WTC11 (cell line): ENCODE results near the gene THOC2. TPM values are rescaled to one million over a fixed set of nuclear protein-coding genes. Genes with fewer than 3 reads are reported as not detected.

ENCODE experiments used
- ATAC-seq: fragments of 200-7000 bp; cut with Tn5 transposase; 2 replicates; pipeline ENCODE4 v1.10.0; 2021; ENCODE audit warnings: mild to moderate bottlenecking, moderate library complexity
- CTCF ChIA-PET: fragments of 300-600 bp; sonication (Branson Sonifier 250); formaldehyde crosslinking; loops from one replicate; lab custom pipeline; 2021; ENCODE audit warnings: antibody characterized with exemption; lab: Charles Lee
- POLR2A ChIA-PET: fragments of 350-600 bp; sonication (Branson Sonifier 250); formaldehyde crosslinking; loops from one replicate; lab custom pipeline; 2021; ENCODE audit warnings: antibody characterized with exemption; lab: Charles Lee
- DNase-seq: peaks from one replicate; pipeline ENCODE4 v3.0.0; 2021; ENCODE audit warnings: low spot score
- H3K27ac Mint-ChIP-seq: 2 replicates; pipeline ENCODE4 v1.8.0; 2021; ENCODE audit warnings: mixed read lengths
- H3K27me3 Mint-ChIP-seq: 2 replicates; pipeline ENCODE4 v1.8.0; 2021; ENCODE audit warnings: low read depth, mild to moderate bottlenecking, moderate library complexity, mixed read lengths
- H3K36me3 Mint-ChIP-seq: 2 replicates; pipeline ENCODE4 v1.8.0; 2021; ENCODE audit warnings: mixed read lengths
- H3K4me1 Mint-ChIP-seq: 2 replicates; pipeline ENCODE4 v1.8.0; 2022; ENCODE audit warnings: mixed read lengths
- H3K4me3 Mint-ChIP-seq: 2 replicates; pipeline ENCODE4 v1.8.0; 2021; ENCODE audit warnings: mild to moderate bottlenecking, moderate library complexity, mixed read lengths
- H3K9me3 Mint-ChIP-seq: 2 replicates; pipeline ENCODE4 v1.8.0; 2021; ENCODE audit warnings: mixed read lengths
- ATF1 ChIP-seq: sonication (generic); formaldehyde crosslinking; IDR thresholded peaks from 2 replicates; pipeline ENCODE4 v1.8.1; 2023; ENCODE audit warnings: mild to moderate bottlenecking, moderate library complexity, missing genetic modification reagents
- EMX1 ChIP-seq: fragments of 250-450 bp; sonication (Bioruptor Pico); IDR thresholded peaks from 2 replicates; pipeline ENCODE4 v1.8.0; 2021; ENCODE audit warnings: mild to moderate bottlenecking
- ETV6 ChIP-seq: sonication (generic); formaldehyde crosslinking; IDR thresholded peaks from 2 replicates; pipeline ENCODE4 v1.8.1; 2022; ENCODE audit warnings: mild to moderate bottlenecking, missing genetic modification reagents
- IRF2 ChIP-seq: sonication (generic); formaldehyde crosslinking; IDR thresholded peaks from 2 replicates; pipeline ENCODE4 v1.8.0; 2022; ENCODE audit warnings: low read depth, missing genetic modification reagents, borderline replicate concordance
- MYBL2 ChIP-seq: sonication (generic); formaldehyde crosslinking; IDR thresholded peaks from 2 replicates; pipeline ENCODE4 v1.8.1; 2023; ENCODE audit warnings: mild to moderate bottlenecking, moderate library complexity, missing genetic modification reagents
- NFE2L1 ChIP-seq: sonication (generic); formaldehyde crosslinking; IDR thresholded peaks from 2 replicates; pipeline ENCODE4 v1.8.1; 2023; ENCODE audit warnings: missing genetic modification reagents
- NFYB ChIP-seq: sonication (generic); formaldehyde crosslinking; conservative IDR thresholded peaks from 2 replicates; pipeline ENCODE4 v1.8.0; 2022; ENCODE audit warnings: low read depth, missing genetic modification reagents
- NR2C2 ChIP-seq: sonication (generic); formaldehyde crosslinking; IDR thresholded peaks from 2 replicates; pipeline ENCODE4 v1.8.0; 2022; ENCODE audit warnings: mild to moderate bottlenecking, missing genetic modification reagents
- OVOL2 ChIP-seq: fragments of 250-450 bp; sonication (Bioruptor Pico); IDR thresholded peaks from 2 replicates; pipeline ENCODE4 v1.9.0; 2021; ENCODE audit warnings: mild to moderate bottlenecking, borderline replicate concordance
- SMAD4 ChIP-seq: sonication (generic); formaldehyde crosslinking; IDR thresholded peaks from 2 replicates; pipeline ENCODE4 v1.8.0; 2022; ENCODE audit warnings: mild to moderate bottlenecking, missing genetic modification reagents
- TCF7 ChIP-seq: sonication (generic); formaldehyde crosslinking; IDR thresholded peaks from 2 replicates; pipeline ENCODE4 v1.8.0; 2022; ENCODE audit warnings: mild to moderate bottlenecking, low read depth, missing genetic modification reagents, moderate library complexity
- TEAD4 ChIP-seq: sonication (generic); formaldehyde crosslinking; IDR thresholded peaks from 2 replicates; pipeline ENCODE4 v1.8.0; 2022; ENCODE audit warnings: mild to moderate bottlenecking, missing genetic modification reagents
- ZNF138 ChIP-seq: sonication (generic); formaldehyde crosslinking; conservative IDR thresholded peaks from 2 replicates; pipeline ENCODE4 v1.8.1; 2022; ENCODE audit warnings: mild to moderate bottlenecking, moderate library complexity, missing genetic modification reagents
- ZNF263 ChIP-seq: sonication (generic); formaldehyde crosslinking; IDR thresholded peaks from 2 replicates; pipeline ENCODE4 v1.8.1; 2022; ENCODE audit warnings: low read depth, mild to moderate bottlenecking, moderate library complexity, missing genetic modification reagents
- ZNF423 ChIP-seq: fragments of 250-450 bp; sonication (Bioruptor Pico); IDR thresholded peaks from 2 replicates; pipeline ENCODE4 v2.1.2; 2022; ENCODE audit warnings: mild to moderate bottlenecking, moderate library complexity
- total RNA-seq: library from RNA; stranded (reverse); gene quantifications from 3 replicates; pipeline ENCODE4 v1.2.3, GENCODE V29; 2021
- TF ChIP-seq, protein P1 (sequence below): sonication (generic); formaldehyde crosslinking; IDR thresholded peaks from 2 replicates; pipeline ENCODE4 v1.8.1; 2023; ENCODE audit warnings: mild to moderate bottlenecking, moderate library complexity, missing genetic modification reagents
- TF ChIP-seq, protein P2 (sequence below): sonication (generic); formaldehyde crosslinking; IDR thresholded peaks from 2 replicates; pipeline ENCODE4 v1.8.0; 2023; ENCODE audit warnings: missing genetic modification reagents
- TF ChIP-seq, protein P3 (sequence below): fragments of 250-450 bp; sonication (Bioruptor Pico); conservative IDR thresholded peaks from 2 replicates; pipeline ENCODE4 v1.9.0; 2021; ENCODE audit warnings: mild to moderate bottlenecking
- TF ChIP-seq, protein P4 (sequence below): sonication (generic); formaldehyde crosslinking; IDR thresholded peaks from 2 replicates; pipeline ENCODE4 v1.8.0; 2023; ENCODE audit warnings: mild to moderate bottlenecking, missing genetic modification reagents

The THOC2 gene
- total RNA-seq, 1 experiment from 2014 or later, result 66.1 TPM

DNA sequence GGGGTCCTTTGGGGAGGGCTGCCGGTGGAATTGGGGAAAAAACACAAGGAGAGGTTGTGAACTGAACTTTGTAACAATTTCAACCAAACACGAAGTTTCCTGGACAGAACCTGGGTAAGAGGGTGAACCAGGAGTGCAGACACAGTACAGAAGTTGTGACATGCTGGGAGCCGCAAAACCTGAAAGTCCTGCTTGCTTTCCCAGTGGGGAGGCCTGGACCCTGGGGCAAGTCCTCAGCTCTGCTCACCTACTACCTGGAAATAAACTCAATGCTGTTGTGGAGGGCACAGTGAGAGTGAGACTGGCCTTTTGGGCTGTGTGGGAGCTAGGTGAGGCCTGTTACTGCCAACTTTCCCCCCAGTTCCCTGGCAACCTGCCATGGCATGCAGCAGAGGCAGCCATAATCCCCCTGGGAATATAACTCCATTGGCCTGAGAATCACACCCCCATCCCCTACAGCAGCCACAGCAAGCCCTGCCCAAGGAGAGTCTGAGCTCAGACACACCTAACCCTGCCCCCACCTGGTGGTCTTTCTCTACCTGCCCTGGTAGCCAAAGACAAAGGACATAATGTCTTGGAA lies 162.8 kb downstream of the THOC2 start (continued):
- TF ChIP-seq NR2C2 (CRISPR knock-in tag) (no peak), NFE2L1 (CRISPR knock-in tag) (no peak), TCF7 (CRISPR knock-in tag) (no peak), EMX1 (CRISPR knock-in tag) (no peak), ATF1 (CRISPR knock-in tag) (no peak), MYBL2 (no peak)

DNA sequence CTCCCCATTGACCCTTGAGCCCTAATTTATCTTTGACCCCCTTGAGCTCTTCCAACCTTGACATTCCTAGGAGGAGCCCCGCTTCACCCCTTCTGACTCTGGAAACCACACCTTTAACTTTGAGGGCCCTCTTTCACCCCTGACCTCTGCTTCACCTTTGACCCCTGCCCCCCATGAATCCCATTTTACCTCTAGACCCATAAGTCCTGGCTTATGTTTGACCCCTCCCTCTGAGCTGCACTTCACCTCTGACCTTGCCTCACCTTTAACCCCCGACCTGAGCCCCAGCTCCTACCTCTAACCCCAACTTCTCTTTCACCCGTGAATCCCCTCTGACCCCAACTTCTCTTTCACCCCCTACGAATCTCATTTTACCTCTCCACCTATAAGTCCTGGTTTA lies 169.7 kb downstream of the THOC2 start:
- no peaks in the 10 kb centered on the region for H3K36me3 Mint-ChIP-seq
- H3K4me3 Mint-ChIP-seq, result no peak overlapping the region
- no peaks in the 10 kb centered on the region for H3K4me1 Mint-ChIP-seq
- H3K27me3 Mint-ChIP-seq, result no peaks in the 10 kb centered on the region; the same call in 1 of the 2 replicates
- POLR2A ChIA-PET, result no interaction called here
- TF ChIP-seq ZNF138 (no peak), TEAD4 (CRISPR knock-in tag) (no peak), SMAD4 (CRISPR knock-in tag) (no peak), ZNF423 (CRISPR knock-in tag) (no peak), NFYB (CRISPR knock-in tag) (no peak), OVOL2 (CRISPR knock-in tag) (no peak), ETV6 (CRISPR knock-in tag) (no peak), IRF2 (no peak), ZNF263 (CRISPR knock-in tag) (no peak)
- TF ChIP-seq, protein P1, sequence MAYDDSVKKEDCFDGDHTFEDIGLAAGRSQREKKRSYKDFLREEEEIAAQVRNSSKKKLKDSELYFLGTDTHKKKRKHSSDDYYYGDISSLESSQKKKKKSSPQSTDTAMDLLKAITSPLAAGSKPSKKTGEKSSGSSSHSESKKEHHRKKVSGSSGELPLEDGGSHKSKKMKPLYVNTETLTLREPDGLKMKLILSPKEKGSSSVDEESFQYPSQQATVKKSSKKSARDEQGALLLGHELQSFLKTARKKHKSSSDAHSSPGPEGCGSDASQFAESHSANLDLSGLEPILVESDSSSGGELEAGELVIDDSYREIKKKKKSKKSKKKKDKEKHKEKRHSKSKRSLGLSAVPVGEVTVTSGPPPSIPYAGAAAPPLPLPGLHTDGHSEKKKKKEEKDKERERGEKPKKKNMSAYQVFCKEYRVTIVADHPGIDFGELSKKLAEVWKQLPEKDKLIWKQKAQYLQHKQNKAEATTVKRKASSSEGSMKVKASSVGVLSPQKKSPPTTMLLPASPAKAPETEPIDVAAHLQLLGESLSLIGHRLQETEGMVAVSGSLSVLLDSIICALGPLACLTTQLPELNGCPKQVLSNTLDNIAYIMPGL, result no peak
- TF ChIP-seq, protein P2, sequence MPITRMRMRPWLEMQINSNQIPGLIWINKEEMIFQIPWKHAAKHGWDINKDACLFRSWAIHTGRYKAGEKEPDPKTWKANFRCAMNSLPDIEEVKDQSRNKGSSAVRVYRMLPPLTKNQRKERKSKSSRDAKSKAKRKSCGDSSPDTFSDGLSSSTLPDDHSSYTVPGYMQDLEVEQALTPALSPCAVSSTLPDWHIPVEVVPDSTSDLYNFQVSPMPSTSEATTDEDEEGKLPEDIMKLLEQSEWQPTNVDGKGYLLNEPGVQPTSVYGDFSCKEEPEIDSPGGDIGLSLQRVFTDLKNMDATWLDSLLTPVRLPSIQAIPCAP (CRISPR knock-in tag), result no peak
- TF ChIP-seq, protein P3, sequence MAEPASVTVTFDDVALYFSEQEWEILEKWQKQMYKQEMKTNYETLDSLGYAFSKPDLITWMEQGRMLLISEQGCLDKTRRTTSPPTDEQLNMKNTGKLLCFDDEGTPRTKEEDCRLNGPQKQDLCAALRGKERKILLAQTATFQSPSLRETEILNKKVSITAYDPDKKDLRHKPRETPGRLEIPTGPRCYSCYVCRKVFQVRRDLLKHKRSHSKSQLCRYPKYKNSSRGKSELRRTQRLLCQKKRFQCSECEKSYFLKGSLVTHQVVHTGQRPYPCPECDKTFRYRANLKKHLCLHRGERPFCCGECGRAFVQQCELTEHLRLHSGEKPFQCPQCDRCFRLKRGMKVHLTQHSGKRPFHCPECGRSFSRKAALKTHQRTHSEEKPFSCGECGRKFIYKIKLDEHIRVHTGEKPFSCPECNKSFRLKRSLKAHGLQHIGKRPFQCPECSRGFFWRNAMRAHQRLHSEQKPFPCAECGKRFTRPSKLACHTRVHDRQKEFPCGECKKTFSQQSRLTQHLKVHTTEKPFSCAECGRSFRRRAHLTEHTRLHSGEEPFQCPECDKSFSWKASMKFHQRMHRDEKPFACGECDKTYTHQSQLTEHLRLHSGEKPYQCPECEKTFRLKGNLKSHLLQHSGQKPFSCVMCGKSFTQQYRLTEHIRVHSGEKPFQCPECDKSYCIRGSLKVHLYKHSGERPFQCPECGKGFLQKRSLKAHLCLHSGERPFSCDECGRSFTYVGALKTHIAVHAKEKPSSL (CRISPR knock-in tag), result no peak
- TF ChIP-seq, protein P4, sequence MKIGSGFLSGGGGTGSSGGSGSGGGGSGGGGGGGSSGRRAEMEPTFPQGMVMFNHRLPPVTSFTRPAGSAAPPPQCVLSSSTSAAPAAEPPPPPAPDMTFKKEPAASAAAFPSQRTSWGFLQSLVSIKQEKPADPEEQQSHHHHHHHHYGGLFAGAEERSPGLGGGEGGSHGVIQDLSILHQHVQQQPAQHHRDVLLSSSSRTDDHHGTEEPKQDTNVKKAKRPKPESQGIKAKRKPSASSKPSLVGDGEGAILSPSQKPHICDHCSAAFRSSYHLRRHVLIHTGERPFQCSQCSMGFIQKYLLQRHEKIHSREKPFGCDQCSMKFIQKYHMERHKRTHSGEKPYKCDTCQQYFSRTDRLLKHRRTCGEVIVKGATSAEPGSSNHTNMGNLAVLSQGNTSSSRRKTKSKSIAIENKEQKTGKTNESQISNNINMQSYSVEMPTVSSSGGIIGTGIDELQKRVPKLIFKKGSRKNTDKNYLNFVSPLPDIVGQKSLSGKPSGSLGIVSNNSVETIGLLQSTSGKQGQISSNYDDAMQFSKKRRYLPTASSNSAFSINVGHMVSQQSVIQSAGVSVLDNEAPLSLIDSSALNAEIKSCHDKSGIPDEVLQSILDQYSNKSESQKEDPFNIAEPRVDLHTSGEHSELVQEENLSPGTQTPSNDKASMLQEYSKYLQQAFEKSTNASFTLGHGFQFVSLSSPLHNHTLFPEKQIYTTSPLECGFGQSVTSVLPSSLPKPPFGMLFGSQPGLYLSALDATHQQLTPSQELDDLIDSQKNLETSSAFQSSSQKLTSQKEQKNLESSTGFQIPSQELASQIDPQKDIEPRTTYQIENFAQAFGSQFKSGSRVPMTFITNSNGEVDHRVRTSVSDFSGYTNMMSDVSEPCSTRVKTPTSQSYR, result no peak
- no peak for DNase-seq
- ATAC-seq, result no peak
- CTCF ChIA-PET, result no interaction called here
- H3K27ac Mint-ChIP-seq, result no peak overlapping the region
- H3K9me3 Mint-ChIP-seq, result 0 out of 2 replicates have a peak, but pooled peaks cover 3% of the 10 kb centered on the region
